GM23248 (cell line): Measurements from ENCODE around the gene DSTN.

ENCODE experiments used
- EZH2 ChIP-seq: fragments of 200-600 bp; sonication (generic); IDR thresholded peaks from 2 replicates; pipeline ENCODE4 v1.6.1; 2018; ENCODE audit warnings: antibody characterized with exemption, mild to moderate bottlenecking; ENCODE audit not compliant: insufficient read depth, poor library complexity, severe bottlenecking
- EZH2phosphoT487 ChIP-seq: fragments of 200-600 bp; sonication (generic); IDR thresholded peaks from 2 replicates; pipeline ENCODE4 v1.6.1; 2018; ENCODE audit warnings: antibody characterized with exemption, moderate library complexity, mild to moderate bottlenecking, low read depth; ENCODE audit not compliant: insufficient read depth

- TF ChIP-seq EZH2 (no peak), EZH2phosphoT487 (no peak)
Observed at GRCh38 chr20:17643531-17644188, 73.8 kb downstream of the DSTN start.
